ENCODE data around the gene WEE2. TPM values are rescaled to one million over a fixed set of nuclear protein-coding genes. Genes with fewer than 3 reads are reported as not detected.
"Not testable (repeated sequence)": the region's sequence is repeated elsewhere in the genome, so short reads cannot be mapped to it uniquely, and the experiment has no call there.

Gene WEE2
- total RNA-seq, 1 experiment from 2014 or later: not detected

DNA sequence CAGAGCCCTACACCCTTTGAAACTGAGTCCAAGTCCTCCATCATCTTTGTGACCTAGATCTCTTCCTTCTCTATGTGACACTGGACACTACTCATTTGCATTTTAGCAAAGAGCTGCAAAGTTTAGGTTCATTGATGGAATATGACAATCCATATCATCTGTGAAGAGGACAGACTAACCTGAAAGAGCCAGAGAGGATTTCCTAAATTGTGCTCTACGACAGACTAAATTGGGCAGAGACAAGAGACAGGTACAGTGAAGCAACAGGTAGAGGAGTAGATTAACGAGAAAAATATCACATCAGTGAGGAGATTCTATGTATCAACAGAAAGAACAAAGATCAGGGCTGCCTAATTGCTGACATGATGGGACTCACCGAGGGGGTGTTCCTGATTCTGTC, 55.6 kb downstream of the WEE2 start, which contains the start of gene TAS2R3:
Gene TAS2R3 (plus strand): TSS at position 301 of the 400 bp plus-strand sequence. CDS start 62 bp downstream, at position 363.
- BruUV-seq (replicated peaks): no TSS peak
- TF ChIP-seq, protein P1, sequence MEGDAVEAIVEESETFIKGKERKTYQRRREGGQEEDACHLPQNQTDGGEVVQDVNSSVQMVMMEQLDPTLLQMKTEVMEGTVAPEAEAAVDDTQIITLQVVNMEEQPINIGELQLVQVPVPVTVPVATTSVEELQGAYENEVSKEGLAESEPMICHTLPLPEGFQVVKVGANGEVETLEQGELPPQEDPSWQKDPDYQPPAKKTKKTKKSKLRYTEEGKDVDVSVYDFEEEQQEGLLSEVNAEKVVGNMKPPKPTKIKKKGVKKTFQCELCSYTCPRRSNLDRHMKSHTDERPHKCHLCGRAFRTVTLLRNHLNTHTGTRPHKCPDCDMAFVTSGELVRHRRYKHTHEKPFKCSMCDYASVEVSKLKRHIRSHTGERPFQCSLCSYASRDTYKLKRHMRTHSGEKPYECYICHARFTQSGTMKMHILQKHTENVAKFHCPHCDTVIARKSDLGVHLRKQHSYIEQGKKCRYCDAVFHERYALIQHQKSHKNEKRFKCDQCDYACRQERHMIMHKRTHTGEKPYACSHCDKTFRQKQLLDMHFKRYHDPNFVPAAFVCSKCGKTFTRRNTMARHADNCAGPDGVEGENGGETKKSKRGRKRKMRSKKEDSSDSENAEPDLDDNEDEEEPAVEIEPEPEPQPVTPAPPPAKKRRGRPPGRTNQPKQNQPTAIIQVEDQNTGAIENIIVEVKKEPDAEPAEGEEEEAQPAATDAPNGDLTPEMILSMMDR (IDR thresholded peaks at IDR 0.05; ENCODE audit: unreplicated experiment): no peak
- ChIA-PET POLR2A (interaction anchor here (1.0 kb wide), 1 partner anchor 25 kb away, joined by 3 read pairs; the partner anchor contains the start of gene SSBP1), CTCF (interaction anchor here (0.6 to 2.9 kb wide), 4 partner anchors 10 to 158 kb away, joined by 3 to 7 read pairs (median 4); no protein-coding TSS in a partner anchor)
- H3K4me1 Mint-ChIP-seq (ENCODE audit: insufficient read depth, unreplicated experiment): no peaks in the 10 kb centered on the region
- peaks cover 44% of the 10 kb centered on the region for H3K36me3 Mint-ChIP-seq (ENCODE audit: insufficient read depth, unreplicated experiment)
- no peak for DNase-seq (ENCODE audit: unreplicated experiment)
- no peaks in the 10 kb centered on the region for H3K9me3 Mint-ChIP-seq (ENCODE audit: unreplicated experiment)
- H3K27me3 Mint-ChIP-seq (ENCODE audit: insufficient read depth, unreplicated experiment): no peaks in the 10 kb centered on the region
- H3K27ac Mint-ChIP-seq (ENCODE audit: low read depth, unreplicated experiment): no peak within 1 kb of the TSS
- intact Hi-C loops (cut with micrococcal nuclease): no loop called here
- no peak within 1 kb of the TSS for H3K4me3 Mint-ChIP-seq (ENCODE audit: unreplicated experiment)

DNA sequence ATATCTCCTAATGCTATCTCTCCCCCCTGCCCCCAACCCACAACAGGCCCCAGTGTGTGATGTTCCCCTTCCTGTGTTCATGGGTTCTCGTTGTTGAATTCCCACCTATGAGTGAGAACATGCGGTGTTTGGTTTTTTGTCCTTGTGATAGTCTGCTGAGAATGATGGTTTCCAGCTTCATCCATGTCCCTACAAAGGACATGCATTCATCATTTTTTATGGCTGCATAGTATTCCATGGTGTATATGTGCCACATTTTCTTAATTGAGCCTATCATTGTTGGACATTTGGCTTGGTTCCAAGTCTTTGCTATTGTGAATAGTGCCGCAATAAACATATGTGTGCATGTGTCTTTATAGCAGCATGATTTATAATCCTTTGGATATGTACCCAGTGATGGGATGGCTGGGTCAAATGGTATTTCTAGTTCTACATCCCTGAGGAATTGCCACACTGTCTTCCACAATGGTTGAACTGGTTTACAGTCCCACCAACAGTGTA, 62.0 kb downstream of the WEE2 start:
- H3K27me3 Mint-ChIP-seq (ENCODE audit: insufficient read depth, unreplicated experiment); intact Hi-C loops (cut with micrococcal nuclease); H3K4me1 Mint-ChIP-seq (ENCODE audit: insufficient read depth, unreplicated experiment); BruUV-seq (replicated peaks); H3K9me3 Mint-ChIP-seq (ENCODE audit: unreplicated experiment); H3K4me3 Mint-ChIP-seq (ENCODE audit: unreplicated experiment); H3K27ac Mint-ChIP-seq (ENCODE audit: low read depth, unreplicated experiment); DNase-seq (ENCODE audit: unreplicated experiment): not testable (repeated sequence)
- H3K36me3 Mint-ChIP-seq (ENCODE audit: insufficient read depth, unreplicated experiment): peaks cover 11% of the 10 kb centered on the region
- ChIA-PET POLR2A (interaction anchor here (0.9 kb wide), 1 partner anchor 16 kb away, joined by 5 read pairs; no protein-coding TSS in a partner anchor), CTCF (interaction anchor here (0.7 to 3.6 kb wide), 2 partner anchors 16 to 133 kb away, joined by 3 to 17 read pairs; no protein-coding TSS in a partner anchor)

DNA sequence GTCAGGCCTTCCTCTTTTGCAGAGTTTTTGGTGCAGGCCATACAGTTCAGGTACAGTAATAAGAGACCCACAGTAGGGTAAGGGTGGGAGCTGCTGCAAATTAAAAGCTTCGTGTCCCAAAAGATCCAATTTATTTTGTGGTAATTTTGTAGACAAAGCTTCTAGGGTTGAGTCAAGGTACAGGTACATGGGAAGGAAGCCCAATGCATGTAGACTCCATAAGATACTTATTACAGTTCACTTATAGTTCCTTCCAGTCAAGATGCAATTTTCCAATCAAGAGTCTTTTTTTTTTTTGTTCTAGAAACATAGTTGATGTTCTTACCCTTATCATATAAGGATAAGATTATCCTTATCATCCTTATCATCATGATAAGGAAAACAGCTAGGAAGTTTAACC, 68.2 kb downstream of the WEE2 start, which contains the start of gene TAS2R4:
Gene TAS2R4 (plus strand): TSS at position 301 of the 400 bp plus-strand sequence. CDS start 1,815 bp downstream, outside the sequence.
- no TSS peak for BruUV-seq (replicated peaks)
- DNase-seq (ENCODE audit: unreplicated experiment): no peak
- intact Hi-C loops (cut with micrococcal nuclease): no loop called here
- no peaks in the 10 kb centered on the region for H3K27me3 Mint-ChIP-seq (ENCODE audit: insufficient read depth, unreplicated experiment)
- CTCF ChIA-PET: interaction anchor here (0.6 to 3.9 kb wide), 6 partner anchors 10 to 683 kb away, joined by 3 to 30 read pairs (median 4); no protein-coding TSS in a partner anchor
- no peaks in the 10 kb centered on the region for H3K9me3 Mint-ChIP-seq (ENCODE audit: unreplicated experiment)
- POLR2A ChIA-PET: interaction anchor here (0.6 kb wide), 1 partner anchor 908 kb away, joined by 4 read pairs; no protein-coding TSS in a partner anchor
- H3K4me3 Mint-ChIP-seq (ENCODE audit: unreplicated experiment): no peak within 1 kb of the TSS
- peaks cover 30% of the 10 kb centered on the region for H3K36me3 Mint-ChIP-seq (ENCODE audit: insufficient read depth, unreplicated experiment)
- H3K27ac Mint-ChIP-seq (ENCODE audit: low read depth, unreplicated experiment): no peak within 1 kb of the TSS
- TF ChIP-seq, protein P1 (IDR thresholded peaks at IDR 0.05; ENCODE audit: unreplicated experiment): no peak
- H3K4me1 Mint-ChIP-seq (ENCODE audit: insufficient read depth, unreplicated experiment): no peaks in the 10 kb centered on the region

Other genes starting within 250 kb of the WEE2 start
- 35.4 and 41.4 TPM in 2 replicates for gene AGK, start 156.9 kb upstream of the WEE2 start, total RNA-seq (2022)
- 8.4 and 9.3 TPM in 2 replicates for gene DENND11, start 6.2 kb upstream of the WEE2 start, total RNA-seq (2022)
- 269 and 340 TPM in 2 replicates for gene SSBP1, start 30.0 kb downstream of the WEE2 start, total RNA-seq (2022)
- 2.7 and 3.1 TPM in 2 replicates for gene TAS2R3, start 55.7 kb downstream of the WEE2 start, total RNA-seq (2022)
- gene TAS2R4, start 68.3 kb downstream of the WEE2 start, total RNA-seq (2022): 2.5 and 3.5 TPM in 2 replicates
- gene TAS2R5, start 81.9 kb downstream of the WEE2 start, total RNA-seq (2022): 3.7 and 4.7 TPM in 2 replicates
- not detected in 2 replicates for gene PRSS37, start 133.1 kb downstream of the WEE2 start, total RNA-seq (2022)
- gene OR9A4, start 208.0 kb downstream of the WEE2 start, total RNA-seq (2022): not detected in 2 replicates
- not detected in 2 replicates for gene CLEC5A, start 238.6 kb downstream of the WEE2 start, total RNA-seq (2022)